ENCODE data around the gene HSPA12A.

Gene HSPA12A

GRCh38 chr10:116636385-116636784 lies 106.0 kb downstream of the HSPA12A start:
- Histone ChIP-seq H3K18ac (ENCODE audit: low read length) (no peak overlapping the region), H3K14ac (ENCODE audit: low read length) (no peak overlapping the region), H3K9ac (ENCODE audit: low read depth, low read length, poor library complexity) (no peak overlapping the region), H3K9me3 (replicated peaks in 1 of 2; ENCODE audit: control insufficient read depth in 2 of 2, insufficient read depth in 1 of 2, low read depth in 1 of 2, low read length in 2 of 2) (no peaks in the 10 kb centered on the region), H3K79me1 (ENCODE audit: low read depth, low read length) (no peaks in the 10 kb centered on the region), H3K4ac (ENCODE audit: low read length) (no peak overlapping the region), H3K36me3 (replicated peaks in 1 of 2; ENCODE audit: control insufficient read depth in 2 of 2, insufficient read depth in 2 of 2, low read length in 2 of 2) (no peaks in the 10 kb centered on the region), H3K23ac (ENCODE audit: low read depth, low read length, poor library complexity) (no peak overlapping the region), H3K4me2 (ENCODE audit: insufficient read depth, low read length, poor library complexity, severe bottlenecking) (no peak overlapping the region), H3K27me3 (ENCODE audit: control insufficient read depth in 3 of 3, insufficient read depth in 3 of 3, low read depth in 1 of 3, low read length in 3 of 3) (no peaks in the 10 kb centered on the region), H3K4me1 (ENCODE audit: control insufficient read depth in 2 of 2, insufficient read depth in 1 of 2, low read depth in 1 of 2, low read length in 2 of 2) (peaks cover 0 to 16% of the 10 kb centered on the region in 2 donors), H3K27ac (replicated peaks; ENCODE audit: low read length) (no peak overlapping the region), H4K91ac (ENCODE audit: low read depth, low read length, poor library complexity) (no peak overlapping the region), H4K8ac (ENCODE audit: low read depth, low read length) (no peak overlapping the region), H2BK12ac (ENCODE audit: low read length) (no peak overlapping the region), H2AFZ (ENCODE audit: low read length) (no peak overlapping the region), H2AK5ac (ENCODE audit: low read depth, low read length) (no peak overlapping the region), H2BK120ac (ENCODE audit: low read depth, low read length) (no peak overlapping the region), H3K4me3 (ENCODE audit: low read length in 2 of 2) (no peak overlapping the region), H2BK15ac (ENCODE audit: low read length) (no peak overlapping the region), H2BK5ac (ENCODE audit: low read length) (no peak overlapping the region)
- DNase-seq (ENCODE audit: low spot score) = no peak

GRCh38 chr10:116634126-116634975 lies 108.0 kb downstream of the HSPA12A start:
- Histone ChIP-seq H3K4ac (ENCODE audit: low read length) (no peak overlapping the region), H2AFZ (ENCODE audit: low read length) (peak overlapping the region; percentile 55), H3K9ac (ENCODE audit: low read depth, low read length, poor library complexity) (no peak overlapping the region), H2BK12ac (ENCODE audit: low read length) (no peak overlapping the region), H2BK5ac (ENCODE audit: low read length) (no peak overlapping the region), H4K8ac (ENCODE audit: low read depth, low read length) (no peak overlapping the region), H3K9me3 (replicated peaks in 1 of 2; ENCODE audit: control insufficient read depth in 2 of 2, insufficient read depth in 1 of 2, low read depth in 1 of 2, low read length in 2 of 2) (no peaks in the 10 kb centered on the region), H3K27ac (replicated peaks; ENCODE audit: low read length) (no peak overlapping the region), H2AK5ac (ENCODE audit: low read depth, low read length) (no peak overlapping the region), H2BK120ac (ENCODE audit: low read depth, low read length) (no peak overlapping the region), H3K36me3 (replicated peaks in 1 of 2; ENCODE audit: control insufficient read depth in 2 of 2, insufficient read depth in 2 of 2, low read length in 2 of 2) (no peaks in the 10 kb centered on the region), H3K79me1 (ENCODE audit: low read depth, low read length) (no peaks in the 10 kb centered on the region), H3K27me3 (ENCODE audit: control insufficient read depth in 3 of 3, insufficient read depth in 3 of 3, low read depth in 1 of 3, low read length in 3 of 3) (peaks cover 0 to 6% (median 0%) of the 10 kb centered on the region in 3 experiments), H2BK15ac (ENCODE audit: low read length) (no peak overlapping the region), H3K23ac (ENCODE audit: low read depth, low read length, poor library complexity) (no peak overlapping the region), H3K4me2 (ENCODE audit: insufficient read depth, low read length, poor library complexity, severe bottlenecking) (no peak overlapping the region), H3K18ac (ENCODE audit: low read length) (no peak overlapping the region), H3K4me3 (ENCODE audit: low read length in 2 of 2) (no peak overlapping the region), H4K91ac (ENCODE audit: low read depth, low read length, poor library complexity) (no peak overlapping the region), H3K4me1 (ENCODE audit: control insufficient read depth in 2 of 2, insufficient read depth in 1 of 2, low read depth in 1 of 2, low read length in 2 of 2) (peaks cover 0 to 18% of the 10 kb centered on the region in 2 donors), H3K14ac (ENCODE audit: low read length) (no peak overlapping the region)
- DNase-seq (ENCODE audit: low spot score) = no peak
- WGBS, 2 donors (ENCODE audit: extremely low coverage in 2 of 2, insufficient read length in 2 of 2, insufficient replicate concordance in 1 of 2) = no CpG with 5 or more reads among the region's 11 CpGs

GRCh38 chr10:116633216-116633600 lies 109.2 kb downstream of the HSPA12A start:
- Histone ChIP-seq H3K4me3 (ENCODE audit: low read length in 2 of 2) (no peak overlapping the region), H3K18ac (ENCODE audit: low read length) (no peak overlapping the region), H2AFZ (ENCODE audit: low read length) (no peak overlapping the region), H3K4me2 (ENCODE audit: insufficient read depth, low read length, poor library complexity, severe bottlenecking) (no peak overlapping the region), H2BK5ac (ENCODE audit: low read length) (no peak overlapping the region), H3K4me1 (ENCODE audit: control insufficient read depth in 2 of 2, insufficient read depth in 1 of 2, low read depth in 1 of 2, low read length in 2 of 2) (peaks cover 0 to 20% of the 10 kb centered on the region in 2 donors), H4K8ac (ENCODE audit: low read depth, low read length) (no peak overlapping the region), H2AK5ac (ENCODE audit: low read depth, low read length) (no peak overlapping the region), H2BK120ac (ENCODE audit: low read depth, low read length) (no peak overlapping the region), H3K4ac (ENCODE audit: low read length) (no peak overlapping the region), H3K36me3 (replicated peaks in 1 of 2; ENCODE audit: control insufficient read depth in 2 of 2, insufficient read depth in 2 of 2, low read length in 2 of 2) (no peaks in the 10 kb centered on the region), H4K91ac (ENCODE audit: low read depth, low read length, poor library complexity) (no peak overlapping the region), H3K27ac (replicated peaks; ENCODE audit: low read length) (no peak overlapping the region), H3K9ac (ENCODE audit: low read depth, low read length, poor library complexity) (no peak overlapping the region), H3K27me3 (ENCODE audit: control insufficient read depth in 3 of 3, insufficient read depth in 3 of 3, low read depth in 1 of 3, low read length in 3 of 3) (peaks cover 0 to 9% (median 0%) of the 10 kb centered on the region in 3 experiments), H3K14ac (ENCODE audit: low read length) (no peak overlapping the region), H3K79me1 (ENCODE audit: low read depth, low read length) (no peaks in the 10 kb centered on the region), H3K23ac (ENCODE audit: low read depth, low read length, poor library complexity) (no peak overlapping the region), H3K9me3 (replicated peaks in 1 of 2; ENCODE audit: control insufficient read depth in 2 of 2, insufficient read depth in 1 of 2, low read depth in 1 of 2, low read length in 2 of 2) (no peaks in the 10 kb centered on the region), H2BK12ac (ENCODE audit: low read length) (no peak overlapping the region), H2BK15ac (ENCODE audit: low read length) (no peak overlapping the region)
- no peak for DNase-seq (ENCODE audit: low spot score)
- no CpG with 5 or more reads among the region's 8 CpGs for WGBS, 2 donors (ENCODE audit: extremely low coverage in 2 of 2, insufficient read length in 2 of 2, insufficient replicate concordance in 1 of 2)

- no peak overlapping the region for H3K4me2 ChIP-seq (ENCODE audit: insufficient read depth, low read length, poor library complexity, severe bottlenecking)
These were observed 109.7 kb downstream of the HSPA12A start for GRCh38 chr10:116632596-116633215.

More at GRCh38 chr10:116632596-116633215, 109.7 kb downstream of the HSPA12A start:
- Histone ChIP-seq H3K79me1 (ENCODE audit: low read depth, low read length) (no peaks in the 10 kb centered on the region), H2BK5ac (ENCODE audit: low read length) (no peak overlapping the region), H3K27ac (replicated peaks; ENCODE audit: low read length) (no peak overlapping the region), H3K14ac (ENCODE audit: low read length) (no peak overlapping the region), H3K27me3 (ENCODE audit: control insufficient read depth in 3 of 3, insufficient read depth in 3 of 3, low read depth in 1 of 3, low read length in 3 of 3) (peaks cover 0 to 12% (median 0%) of the 10 kb centered on the region in 3 experiments), H3K9ac (ENCODE audit: low read depth, low read length, poor library complexity) (no peak overlapping the region), H3K18ac (ENCODE audit: low read length) (no peak overlapping the region), H3K9me3 (replicated peaks in 1 of 2; ENCODE audit: control insufficient read depth in 2 of 2, insufficient read depth in 1 of 2, low read depth in 1 of 2, low read length in 2 of 2) (no peaks in the 10 kb centered on the region), H3K36me3 (replicated peaks in 1 of 2; ENCODE audit: control insufficient read depth in 2 of 2, insufficient read depth in 2 of 2, low read length in 2 of 2) (no peaks in the 10 kb centered on the region), H2BK120ac (ENCODE audit: low read depth, low read length) (no peak overlapping the region), H3K4me1 (ENCODE audit: control insufficient read depth in 2 of 2, insufficient read depth in 1 of 2, low read depth in 1 of 2, low read length in 2 of 2) (peaks cover 0 to 20% of the 10 kb centered on the region in 2 donors), H3K23ac (ENCODE audit: low read depth, low read length, poor library complexity) (no peak overlapping the region), H3K4ac (ENCODE audit: low read length) (no peak overlapping the region), H2AFZ (ENCODE audit: low read length) (no peak overlapping the region), H2AK5ac (ENCODE audit: low read depth, low read length) (no peak overlapping the region), H4K91ac (ENCODE audit: low read depth, low read length, poor library complexity) (no peak overlapping the region), H2BK12ac (ENCODE audit: low read length) (no peak overlapping the region), H2BK15ac (ENCODE audit: low read length) (no peak overlapping the region), H4K8ac (ENCODE audit: low read depth, low read length) (no peak overlapping the region), H3K4me3 (ENCODE audit: low read length in 2 of 2) (no peak overlapping the region)
- no peak for DNase-seq (ENCODE audit: low spot score)
- WGBS, 2 donors (ENCODE audit: extremely low coverage in 2 of 2, insufficient read length in 2 of 2, insufficient replicate concordance in 1 of 2) = no CpG with 5 or more reads among the region's 17 CpGs

Measured in neuronal stem cell (in vitro differentiated cells).